COLO668 (cell line): ENCODE data around the gene DMRTC2.
"Not testable (repeated sequence)": the region's sequence is repeated elsewhere in the genome, so short reads cannot be mapped to it uniquely, and the experiment has no call there.

Source experiments
- DNase-seq: peaks from one replicate; lab custom pipeline; 2025; ENCODE audit not compliant: unreplicated experiment; lab: John Stamatoyannopoulos, UW

The DMRTC2 gene

DNA sequence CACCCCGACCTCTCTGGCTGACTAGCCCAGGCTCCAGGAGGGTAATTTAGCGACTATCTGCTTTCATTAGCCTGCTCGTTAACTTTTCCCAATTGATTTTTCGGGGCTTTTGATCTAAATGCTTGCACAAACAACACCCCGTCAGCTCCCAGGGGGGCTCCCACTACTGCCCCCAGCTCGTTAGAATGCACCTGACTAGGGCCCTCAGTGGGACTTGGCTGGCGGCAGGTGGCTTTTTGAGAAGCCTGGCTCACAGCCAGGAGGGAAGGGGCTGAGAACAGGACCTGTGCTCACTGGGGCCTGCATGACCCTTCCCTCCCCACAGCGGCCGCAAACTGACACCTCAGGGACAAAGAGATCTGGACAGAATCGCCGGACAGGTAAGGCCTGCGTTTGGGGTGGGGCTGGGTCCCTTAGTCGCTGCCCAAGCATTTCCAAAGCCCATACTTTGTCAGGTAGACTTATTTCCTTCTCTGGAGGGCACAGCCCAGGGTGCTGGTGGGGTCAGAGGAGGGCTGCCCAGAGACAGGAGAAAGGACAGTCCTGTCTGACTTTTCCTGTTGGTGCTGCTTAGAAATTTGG, 24.6 kb downstream of the DMRTC2 start:
- peak; percentile 9 for DNase-seq

- no peak for DNase-seq
Measured at GRCh38 chr19:41870401-41870873, 25.6 kb downstream of the DMRTC2 start.

GRCh38 chr19:41871573-41872383, 26.9 kb downstream of the DMRTC2 start:
- DNase-seq = no peak

GRCh38 chr19:41872384-41872774, 27.5 kb downstream of the DMRTC2 start:
- no peak for DNase-seq

DNA sequence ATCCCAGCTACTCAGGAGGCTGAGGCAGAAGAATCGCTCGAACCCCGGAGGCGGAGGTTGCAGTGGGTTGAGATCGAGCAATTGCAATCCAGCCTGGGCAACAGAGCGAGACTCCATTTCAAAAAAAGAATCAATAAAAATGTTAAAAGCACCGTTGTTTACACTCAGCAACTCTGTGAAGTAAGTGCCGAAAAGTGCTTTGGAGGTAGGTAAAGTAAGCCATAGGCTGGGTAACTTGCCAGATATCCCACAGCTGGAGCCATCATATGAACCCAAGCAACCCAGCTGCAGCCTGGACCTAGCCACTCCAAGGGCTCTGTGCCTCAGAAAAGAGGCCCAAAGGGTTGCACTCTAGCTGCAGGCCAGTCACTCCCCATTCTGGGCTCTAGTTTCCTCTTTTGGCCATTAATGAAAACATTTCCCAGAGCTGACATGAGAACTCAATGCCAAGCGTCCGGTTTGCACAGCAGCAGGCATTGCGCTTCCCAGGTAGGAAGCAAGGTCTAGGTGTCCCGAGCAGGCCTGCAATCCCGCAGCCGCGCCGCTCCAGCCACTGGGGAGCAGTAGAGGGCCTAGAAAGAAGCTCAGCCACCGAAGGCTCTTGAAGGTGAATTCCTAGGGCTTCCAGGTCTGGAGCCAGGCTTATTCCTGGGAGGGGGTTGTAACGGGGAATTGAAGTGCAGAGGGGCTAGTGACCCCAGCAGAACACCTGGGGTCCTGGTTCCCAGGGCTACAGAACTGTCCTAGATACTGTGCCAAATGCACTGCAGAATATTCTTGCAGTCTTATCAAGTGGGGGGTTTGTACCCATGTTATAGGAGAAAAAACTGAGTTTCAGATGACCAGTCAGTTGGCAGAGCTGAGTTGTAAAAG, 28.2 kb downstream of the DMRTC2 start:
- DNase-seq = peak; percentile 75

DNA sequence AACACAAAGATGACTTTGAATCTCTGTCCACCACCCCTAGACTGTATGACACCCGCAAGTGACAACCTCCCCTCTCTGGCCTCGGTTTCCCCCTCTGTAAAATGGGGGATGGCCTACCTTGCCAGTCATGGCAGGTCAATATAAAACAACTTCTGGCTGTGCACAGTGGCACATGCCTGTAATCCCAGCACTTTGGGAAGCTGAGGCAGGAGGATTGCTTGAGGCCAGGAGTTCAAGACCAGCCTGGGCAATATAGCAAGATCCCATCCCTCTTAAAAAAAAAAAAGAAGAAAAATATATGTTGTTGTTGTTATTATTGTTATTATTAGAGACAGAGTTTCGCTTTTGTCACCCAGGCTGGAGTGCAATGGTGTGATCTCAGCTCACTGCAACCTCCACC, 31.1 kb downstream of the DMRTC2 start:
- DNase-seq = not testable (repeated sequence)

- DNase-seq = no peak
Measured at GRCh38 chr19:41876847-41877832, 32.3 kb downstream of the DMRTC2 start, which contains the start of gene CD79A. Gene CD79A (plus strand): TSS chr19:41877279. CDS start chr19:41877305, 26 bp downstream.

DNA sequence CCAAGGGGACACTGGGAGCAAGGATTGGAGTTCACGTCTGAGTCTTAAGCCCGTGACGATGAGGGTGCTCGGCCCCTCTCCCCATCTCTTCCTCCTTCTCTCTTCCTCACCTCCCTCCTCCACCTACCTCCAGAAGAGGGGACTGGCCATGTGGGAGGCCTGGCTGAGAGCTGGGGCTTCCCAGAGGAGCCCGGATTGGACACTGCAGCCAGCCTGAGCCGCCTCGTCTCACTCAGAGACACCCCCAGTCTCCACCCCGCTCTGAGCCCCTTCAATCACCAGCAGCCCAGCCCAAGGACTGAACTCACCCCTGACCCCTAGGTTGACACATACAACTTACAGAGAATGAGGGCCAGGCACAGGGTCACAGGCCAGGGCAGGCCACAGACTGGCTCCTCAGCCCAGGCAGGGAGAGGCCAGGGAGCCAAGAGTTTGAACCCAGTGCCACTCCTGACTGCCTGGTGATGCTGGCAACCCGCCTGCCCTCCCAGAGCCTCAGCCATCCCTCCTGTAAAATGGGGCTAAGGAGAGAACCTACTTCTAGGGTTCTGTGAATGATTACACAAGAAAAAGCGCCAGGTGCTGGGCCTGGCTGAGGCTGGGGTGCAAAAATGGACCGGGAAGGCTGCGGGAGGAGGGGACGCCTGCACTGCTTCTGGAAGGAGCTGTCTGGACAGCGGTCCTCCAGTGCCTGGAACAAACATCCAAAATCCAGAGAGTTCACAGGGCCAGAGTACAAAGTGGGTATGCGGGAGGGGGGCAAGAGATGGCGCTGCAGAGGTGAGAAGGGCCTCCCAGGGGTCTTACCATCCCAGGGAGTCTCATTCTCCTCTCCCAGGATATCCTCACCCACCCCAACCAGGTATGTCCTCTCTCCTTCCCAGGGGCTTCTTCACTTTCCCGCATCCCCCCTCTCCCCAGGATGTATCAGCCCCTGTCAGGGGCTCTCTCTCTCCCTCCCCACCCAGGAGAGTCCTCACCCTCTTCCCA, 33.4 kb downstream of the DMRTC2 start:
- no peak for DNase-seq

- no peak for DNase-seq
Measured at GRCh38 chr19:41879080-41879479, 34.2 kb downstream of the DMRTC2 start.

DNA sequence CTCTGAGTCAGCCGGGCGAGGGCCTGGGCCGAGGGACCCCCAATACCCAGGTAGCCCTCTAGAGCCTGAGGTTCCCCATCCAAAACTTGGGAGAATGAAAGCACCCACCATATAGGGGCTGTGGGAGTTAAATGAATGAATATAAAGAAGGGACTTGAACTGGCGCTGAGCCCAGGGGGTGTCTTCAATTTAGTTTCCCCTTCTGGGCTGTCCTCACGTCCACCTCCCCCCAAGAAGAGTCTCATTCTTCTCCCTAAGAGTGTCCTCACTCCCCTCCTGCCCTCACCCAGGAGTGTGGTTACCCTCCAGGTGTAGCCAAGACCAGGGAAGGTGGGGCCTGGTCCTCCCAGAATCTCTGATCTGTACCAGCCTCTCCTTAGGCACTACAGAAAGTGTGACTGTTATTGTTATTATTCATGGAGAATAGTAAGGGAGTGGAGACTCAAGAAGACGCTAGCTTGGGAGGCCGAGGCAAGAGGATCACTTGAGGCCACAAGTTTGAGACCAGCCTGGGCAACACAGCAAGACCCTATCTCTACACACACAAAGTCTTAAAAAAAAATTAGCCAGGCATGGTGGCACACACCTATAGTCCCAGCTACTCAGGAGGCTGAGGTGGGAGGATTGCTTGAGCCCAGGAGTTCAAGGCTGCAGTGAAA, 35.0 kb downstream of the DMRTC2 start:
- no peak for DNase-seq

DNA sequence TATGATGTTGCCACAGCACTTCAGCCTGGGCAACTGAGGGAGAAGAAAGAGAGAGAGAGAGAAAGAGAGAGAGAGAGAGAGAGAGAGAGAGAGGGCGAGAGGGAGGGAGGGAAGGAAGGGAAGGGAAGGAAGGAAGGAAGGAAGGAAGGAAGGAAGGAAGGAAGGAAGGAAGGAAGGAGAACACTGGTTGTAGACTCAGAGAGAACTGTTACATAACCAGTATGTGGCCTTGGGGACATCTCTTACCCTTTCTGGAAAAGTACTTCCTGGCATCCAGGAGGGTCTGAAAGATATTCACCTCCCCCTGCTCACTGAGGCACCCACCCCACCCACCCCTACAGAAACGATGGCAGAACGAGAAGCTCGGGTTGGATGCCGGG, 35.5 kb downstream of the DMRTC2 start:
- DNase-seq = no peak

- peak; percentile 58 for DNase-seq
Measured at GRCh38 chr19:41882568-41883462, 38.0 kb downstream of the DMRTC2 start, which contains the start of gene ARHGEF1. Gene ARHGEF1 (plus strand): TSS chr19:41883184. CDS start chr19:41888083, 4,899 bp downstream.

- no peak for DNase-seq
Measured at GRCh38 chr19:41883463-41883820, 38.6 kb downstream of the DMRTC2 start.

DNA sequence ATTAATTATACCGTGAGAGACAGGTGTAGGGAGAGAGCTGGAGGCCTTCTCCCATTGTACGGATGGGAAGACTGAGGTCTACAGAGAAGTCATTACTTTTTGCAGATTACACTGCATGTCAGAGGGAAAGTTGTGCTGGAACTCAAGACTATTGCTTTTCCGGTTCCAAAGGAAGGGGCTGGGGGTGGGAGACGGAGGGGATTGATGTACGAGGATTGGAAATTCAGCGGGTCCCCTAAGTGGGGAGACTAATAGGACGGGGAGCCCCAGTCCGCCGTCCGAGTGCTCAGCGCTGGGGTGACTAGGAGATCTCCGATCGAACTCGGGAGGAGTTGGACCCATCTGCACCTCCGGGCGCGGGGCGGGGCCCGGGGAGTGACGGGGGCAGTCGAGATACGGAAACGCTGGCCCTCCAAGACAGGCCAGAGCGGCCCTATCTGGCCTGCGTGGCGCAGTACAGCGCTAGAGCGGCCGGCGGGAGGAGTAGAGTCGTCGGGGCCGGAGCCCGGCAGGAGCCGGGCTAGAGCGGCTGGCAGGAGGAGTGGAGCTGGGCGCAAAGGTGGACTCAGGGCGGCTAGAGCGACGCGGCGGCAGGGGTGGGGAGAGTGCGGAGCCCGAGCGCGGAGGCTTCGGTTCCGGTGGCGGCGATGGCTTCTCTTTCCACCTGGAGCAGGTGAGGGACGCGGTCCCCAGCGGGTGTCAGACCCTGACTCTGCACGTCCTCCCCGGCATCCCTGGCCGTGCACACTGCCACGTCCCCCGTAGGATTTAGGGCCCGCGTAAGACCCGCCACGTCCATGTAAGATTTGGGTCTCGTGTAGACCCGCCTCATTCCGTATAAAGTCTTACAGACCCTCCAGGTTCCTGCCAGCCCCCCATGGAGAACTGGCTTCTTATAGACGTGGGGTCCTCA, 39.2 kb downstream of the DMRTC2 start:
- DNase-seq = peak; percentile 98

- no peak for DNase-seq
Measured at GRCh38 chr19:41886761-41887710, 42.2 kb downstream of the DMRTC2 start.
